Suppressor macrophage treated with lipopolysaccharide for 1 hour (primary cell): ENCODE measurements around the gene CHD2.
"Not testable (repeated sequence)": the region's sequence is repeated elsewhere in the genome, so short reads cannot be mapped to it uniquely, and the experiment has no call there.

ENCODE experiments used
- DNase-seq, 3 donors: peaks; one replicate each; pipeline ENCODE4 v3.0.0-alpha.2; 2020 to 2022

CHD2 gene

DNA sequence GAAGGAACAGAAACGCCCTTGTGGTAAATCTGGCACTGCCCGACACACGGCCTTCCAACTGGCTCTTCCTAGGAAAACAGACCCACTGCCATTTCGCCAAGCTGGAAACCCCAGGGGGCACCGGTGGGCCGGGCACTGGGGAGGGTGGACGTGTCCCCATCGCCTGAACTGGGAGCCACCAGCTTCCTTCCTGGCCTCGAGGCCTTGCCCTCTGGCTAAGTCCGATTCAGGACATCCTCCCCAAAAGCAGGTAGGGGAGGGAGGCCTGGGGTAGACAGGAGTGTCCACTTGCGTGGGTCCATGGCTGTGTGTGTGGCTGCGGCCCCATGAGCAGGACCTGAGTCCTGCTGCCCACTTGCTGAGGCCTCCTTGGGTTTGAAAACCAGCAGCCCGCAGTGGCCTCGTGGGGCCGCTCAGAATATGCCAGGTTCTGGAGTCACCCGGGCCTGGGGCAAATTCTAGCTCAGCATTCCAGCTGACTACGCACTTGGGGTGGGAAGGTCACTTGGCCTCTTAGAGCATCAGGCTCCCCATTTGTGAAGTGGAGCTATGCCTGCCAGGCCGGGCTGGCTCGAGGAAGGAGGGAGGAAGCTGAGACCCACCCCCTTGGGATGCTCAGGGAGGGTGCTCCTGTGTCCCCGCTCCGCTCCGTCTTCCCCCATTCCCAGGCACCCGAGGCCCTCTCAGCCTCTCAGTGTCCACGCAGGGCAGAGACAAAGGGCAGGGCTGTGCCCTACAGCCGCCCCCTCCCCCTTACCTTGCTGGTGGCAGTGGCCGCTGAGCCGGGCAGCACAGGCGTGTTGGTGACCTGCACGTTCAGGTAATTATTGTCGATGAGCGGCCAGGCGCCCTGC is 151.3 kb downstream of the CHD2 start:
- no peak for DNase-seq

DNA sequence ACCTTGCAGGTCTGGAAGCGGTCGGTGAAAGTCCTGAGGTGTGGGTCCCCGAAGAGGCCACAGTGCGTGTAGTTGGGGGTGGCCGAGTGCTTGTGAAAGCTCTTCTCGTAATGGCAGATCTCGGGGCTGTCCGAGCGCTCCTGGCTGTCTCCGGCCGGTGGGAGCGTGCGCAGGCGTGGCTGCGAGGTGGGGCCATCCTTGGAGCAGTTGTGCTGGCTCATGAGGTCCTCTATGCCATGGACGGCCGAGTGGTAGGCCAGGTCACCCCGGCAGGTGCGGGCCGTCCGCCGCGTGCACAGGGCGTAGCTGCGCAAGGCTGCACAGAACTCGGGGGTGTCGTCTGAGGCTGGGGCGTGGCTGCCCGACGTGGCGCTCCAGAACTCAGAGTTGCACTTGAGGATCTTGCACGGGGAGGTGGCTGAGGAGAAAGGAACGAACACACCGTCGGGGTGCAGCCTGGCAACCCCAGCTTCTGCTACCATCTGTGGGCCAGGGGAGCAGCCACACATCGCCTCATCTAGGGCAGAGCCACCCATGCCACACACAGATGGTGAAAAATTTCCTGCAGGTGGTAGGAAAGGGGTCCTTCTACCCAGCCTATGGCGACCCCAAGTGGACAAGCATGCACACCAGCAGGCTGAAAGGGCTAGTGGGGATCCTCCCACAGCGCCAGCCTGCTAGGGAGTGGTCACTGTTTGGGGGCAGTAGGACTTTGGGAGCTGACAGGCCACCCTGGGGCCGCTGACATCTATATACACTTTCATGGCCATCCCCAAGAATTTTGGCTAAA is 152.2 kb downstream of the CHD2 start:
- peak in 1 of 3 donors; percentile 36 for DNase-seq

DNA sequence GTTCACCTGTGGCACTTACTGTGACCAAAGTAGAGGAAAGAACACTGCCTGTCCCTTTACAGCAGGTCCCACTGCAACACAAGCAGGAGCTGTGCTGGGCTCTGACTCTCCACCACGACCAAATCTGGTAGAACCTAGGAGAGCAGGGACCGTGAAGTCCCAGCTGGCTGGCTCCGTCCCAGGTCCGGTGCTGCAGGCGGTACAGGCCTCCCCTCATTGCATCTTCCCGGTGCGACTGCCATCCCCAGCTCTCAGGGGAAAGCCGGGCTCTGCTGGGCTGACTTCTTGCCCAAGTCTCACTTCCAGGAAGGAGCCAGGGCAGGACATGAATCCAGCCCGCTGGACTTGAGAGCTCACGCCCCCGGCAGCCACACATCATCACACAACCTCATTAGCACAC is 155.1 kb downstream of the CHD2 start:
- no peak for DNase-seq

DNA sequence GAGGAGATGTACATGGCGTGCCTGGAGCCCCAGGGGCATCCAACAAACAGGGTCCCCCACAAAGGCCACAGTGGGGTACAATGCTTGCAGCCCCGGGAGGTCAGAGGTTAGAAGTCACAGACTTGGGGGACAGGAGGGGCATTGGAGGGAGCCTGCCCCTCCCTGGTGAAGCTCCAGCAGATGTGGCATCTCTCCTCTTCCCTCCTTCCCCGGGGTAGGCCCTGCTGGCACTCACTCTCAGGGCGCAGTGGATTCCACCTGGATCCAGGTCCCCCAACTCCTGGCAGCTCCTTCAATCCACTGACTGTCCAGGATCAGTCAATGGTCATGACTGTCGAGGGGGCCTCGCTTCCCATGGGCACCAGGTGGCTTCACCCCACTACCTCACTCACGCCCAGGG is 156.7 kb downstream of the CHD2 start:
- no peak for DNase-seq

DNA sequence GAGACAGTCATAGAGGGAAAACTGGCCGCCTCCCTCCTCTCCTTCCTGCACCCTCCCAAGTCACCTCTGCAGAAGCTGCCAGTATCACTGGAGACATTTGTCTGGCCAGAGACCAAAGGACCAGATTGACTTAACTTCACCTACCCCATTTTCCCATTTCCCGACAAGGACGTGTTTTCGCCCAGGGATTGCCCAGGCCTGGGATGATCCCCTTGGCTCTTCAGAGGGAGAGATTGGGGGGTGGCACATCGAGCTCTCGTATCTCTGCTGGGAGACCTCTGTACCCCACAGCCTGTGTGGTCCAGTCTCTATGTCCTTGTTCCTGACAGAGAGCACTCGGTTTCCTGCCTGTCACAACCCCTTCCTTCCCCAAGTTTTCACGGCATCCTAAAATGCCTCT is 157.5 kb downstream of the CHD2 start:
- DNase-seq, result no peak

DNA sequence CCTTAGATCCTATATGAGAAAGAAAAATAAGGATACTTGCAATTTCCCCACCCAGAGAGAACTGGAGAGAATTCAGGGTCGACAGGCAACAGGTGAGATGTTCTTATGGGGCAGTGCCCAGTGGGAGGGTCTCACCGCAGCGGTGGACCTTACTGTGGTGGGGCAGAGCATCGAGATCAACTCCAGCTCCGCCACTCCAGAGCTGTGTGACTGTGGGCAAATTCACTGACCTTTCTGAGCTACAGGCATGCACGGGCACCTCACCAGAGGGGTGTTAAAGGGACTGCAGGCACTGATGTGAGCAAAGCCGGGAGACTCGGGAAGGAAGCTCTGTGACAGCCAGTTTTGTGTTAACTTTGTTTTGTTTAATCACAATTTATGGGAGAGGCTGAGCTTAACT is 158.0 kb downstream of the CHD2 start:
- no peak for DNase-seq

DNA sequence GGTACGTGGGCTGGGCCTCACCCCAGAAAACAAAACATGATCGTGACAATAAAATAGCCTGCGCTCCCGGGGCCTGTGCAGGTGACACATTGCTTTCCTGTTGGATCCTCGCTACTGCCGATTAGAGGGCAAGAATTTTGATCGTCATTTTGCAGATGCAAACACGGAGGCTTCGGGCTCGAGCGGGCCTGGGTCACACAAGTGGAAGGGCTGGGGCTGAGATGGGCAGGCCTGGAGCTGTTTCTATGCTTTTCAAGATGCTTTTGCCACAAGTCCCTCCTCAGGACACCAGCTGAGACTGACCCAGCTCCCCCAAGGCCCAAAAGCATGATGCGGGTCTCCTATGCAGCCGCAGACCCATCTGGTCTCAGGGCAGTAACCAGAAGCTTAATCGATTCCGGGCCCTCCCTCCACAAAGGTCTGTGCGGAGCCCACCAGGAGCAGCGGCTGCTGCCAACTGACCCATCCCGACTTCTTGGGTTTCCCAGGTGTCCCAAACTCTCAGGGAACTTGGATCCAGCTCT is 158.8 kb downstream of the CHD2 start:
- no peak for DNase-seq

DNA sequence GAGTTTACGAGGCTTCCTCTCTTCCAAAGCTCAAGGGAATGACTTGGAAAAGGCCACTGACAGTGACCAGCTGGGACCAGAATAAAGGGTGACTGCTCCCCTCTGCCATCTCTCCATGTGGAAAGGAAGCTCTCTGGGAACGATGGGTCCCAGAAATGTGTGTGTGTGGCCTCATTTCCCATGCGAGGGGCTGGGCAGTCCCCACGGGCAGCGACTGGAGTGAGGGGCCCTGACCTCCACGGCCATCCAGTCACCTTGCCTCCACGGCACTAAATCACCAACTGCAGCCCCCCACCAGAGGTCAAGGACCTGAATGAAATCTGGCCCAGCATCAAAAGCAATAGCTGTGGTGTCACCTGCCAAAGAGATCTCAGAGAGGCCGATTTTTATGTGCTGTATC is 159.3 kb downstream of the CHD2 start:
- no peak for DNase-seq

DNA sequence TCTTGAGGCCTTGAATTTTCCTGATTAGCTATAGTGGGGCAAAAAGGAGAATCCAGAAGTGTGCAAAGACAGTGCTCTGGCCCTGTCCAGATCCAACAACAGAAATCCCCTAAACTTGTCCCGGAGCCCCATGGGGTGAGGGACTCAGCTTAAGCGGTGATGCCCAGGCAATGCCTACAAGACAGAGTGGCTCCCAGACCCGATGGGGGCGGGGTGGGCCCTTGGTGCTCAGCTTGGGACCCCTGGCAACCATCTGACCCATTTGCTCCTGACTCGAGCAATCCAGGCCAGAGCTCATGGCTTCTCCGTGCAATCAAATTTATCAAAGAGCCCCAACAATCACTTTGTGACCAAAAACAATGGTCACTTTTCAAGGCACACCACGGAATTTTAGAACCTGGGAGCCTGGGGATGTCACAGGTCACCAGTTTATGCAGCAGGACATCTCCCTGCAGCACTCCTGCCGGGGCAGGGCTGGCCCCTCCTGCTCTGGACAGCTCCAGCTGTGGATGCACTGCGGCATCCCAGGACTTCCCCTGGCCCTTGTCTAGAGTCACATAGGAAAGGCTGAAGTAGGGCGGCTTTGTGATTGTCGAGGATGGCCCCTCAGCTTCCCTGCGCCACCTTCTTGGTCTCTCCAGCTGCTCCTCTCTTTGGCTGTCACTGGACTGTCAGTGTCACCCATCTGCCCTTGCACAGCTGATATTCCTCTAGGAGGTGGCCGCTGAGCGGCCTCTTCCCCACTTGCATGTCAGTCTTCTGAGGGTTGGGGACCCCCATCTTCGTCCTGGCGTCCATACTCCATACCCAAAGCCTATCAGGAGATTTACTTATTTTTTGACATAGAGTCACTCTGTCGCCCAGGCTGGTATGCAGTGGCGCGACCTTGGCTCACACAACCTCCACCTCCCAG is 160.5 kb downstream of the CHD2 start:
- DNase-seq, result no peak

DNA sequence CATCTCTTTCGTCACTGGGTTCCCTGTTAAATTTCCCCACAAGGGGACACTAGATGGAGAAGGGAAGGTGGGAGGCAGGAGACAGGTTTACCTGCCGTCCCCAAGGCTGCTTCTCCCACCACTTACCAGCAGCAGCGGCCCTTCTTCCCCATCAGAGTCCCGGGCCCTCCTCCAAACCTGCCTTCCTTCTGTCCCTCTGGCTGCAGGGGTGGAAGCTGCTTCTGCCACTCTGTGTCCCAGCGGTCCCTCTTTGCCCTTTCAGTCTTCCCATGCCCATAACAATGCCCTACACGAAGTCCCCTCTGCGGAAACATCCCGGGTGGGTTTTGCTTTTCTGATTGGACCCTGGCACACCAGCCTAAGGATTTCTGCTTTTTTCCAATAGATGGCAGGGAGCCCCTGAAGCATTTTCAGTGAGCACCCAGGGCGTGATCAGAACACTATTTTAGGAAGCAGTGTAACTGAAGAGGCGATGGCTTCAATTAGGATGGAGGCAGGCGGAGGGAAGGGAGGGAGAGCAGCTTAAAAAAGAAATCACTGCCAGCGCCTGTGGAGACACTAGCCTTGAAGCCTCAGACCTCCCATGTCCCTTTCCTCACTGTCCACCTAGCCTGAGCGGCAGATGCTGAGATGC is 162.6 kb downstream of the CHD2 start:
- not testable (repeated sequence) for DNase-seq

DNA sequence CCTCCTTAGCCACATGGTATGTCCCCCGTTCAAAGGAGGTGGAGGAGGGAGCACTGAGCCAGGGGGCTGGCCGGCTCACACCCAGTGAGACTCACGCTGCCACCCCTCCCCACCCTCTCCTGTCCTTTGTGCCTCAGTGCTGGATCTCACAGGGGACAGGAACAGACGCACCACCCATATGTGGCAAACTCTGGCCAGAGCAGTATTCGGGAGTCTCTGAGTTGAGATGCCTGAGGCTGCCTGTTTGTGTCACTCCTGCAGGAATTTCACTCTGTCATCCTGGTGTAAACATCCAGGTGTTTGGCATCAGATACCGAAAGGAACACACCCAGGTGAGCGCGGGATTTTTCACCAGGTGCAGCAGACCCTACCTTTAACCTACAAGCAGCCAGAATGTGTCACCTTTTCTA is 163.1 kb downstream of the CHD2 start:
- no peak for DNase-seq

DNA sequence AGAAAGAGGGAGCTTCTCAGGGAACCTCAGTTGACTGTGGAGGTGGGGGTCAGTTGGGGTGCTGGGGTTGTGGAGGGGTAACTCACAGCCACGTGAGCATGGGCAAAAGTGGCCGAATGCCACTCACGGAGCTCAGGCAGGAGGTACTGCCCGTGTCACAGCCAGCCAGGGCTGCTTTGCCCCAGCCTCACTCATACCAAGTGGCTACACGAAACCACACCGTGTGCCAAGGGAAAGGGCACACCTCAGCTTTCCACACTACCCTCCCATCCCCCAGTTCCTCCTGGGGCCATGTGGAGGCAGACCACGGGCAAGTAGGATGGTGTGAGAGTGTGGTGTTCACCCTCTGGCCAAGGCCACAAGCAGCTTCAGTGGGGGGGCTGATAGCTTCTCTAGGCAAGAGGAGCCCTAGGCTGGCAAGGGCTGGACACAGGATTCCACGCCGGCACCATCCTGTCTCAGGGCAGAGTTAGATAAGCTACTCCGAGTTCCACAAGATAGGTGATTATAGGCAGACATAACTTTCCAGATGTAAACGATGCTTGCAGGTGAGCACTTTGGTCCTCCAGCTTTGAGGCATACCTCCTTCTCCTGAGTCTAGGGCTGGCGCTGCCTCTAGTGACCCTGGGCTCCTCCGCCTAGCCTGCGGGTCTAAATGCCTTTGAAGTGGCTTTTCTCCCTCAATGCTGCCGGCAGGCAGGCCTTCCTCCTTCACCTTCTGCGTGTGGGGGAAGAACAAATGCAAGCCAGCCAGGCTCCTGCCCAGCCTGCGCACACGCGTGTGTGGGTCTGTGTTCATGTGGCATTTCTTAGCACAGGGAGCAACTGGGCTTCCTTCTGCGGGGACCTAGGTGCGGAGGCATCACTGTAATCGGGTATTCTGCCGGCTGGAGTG is 163.9 kb downstream of the CHD2 start:
- DNase-seq, result no peak

DNA sequence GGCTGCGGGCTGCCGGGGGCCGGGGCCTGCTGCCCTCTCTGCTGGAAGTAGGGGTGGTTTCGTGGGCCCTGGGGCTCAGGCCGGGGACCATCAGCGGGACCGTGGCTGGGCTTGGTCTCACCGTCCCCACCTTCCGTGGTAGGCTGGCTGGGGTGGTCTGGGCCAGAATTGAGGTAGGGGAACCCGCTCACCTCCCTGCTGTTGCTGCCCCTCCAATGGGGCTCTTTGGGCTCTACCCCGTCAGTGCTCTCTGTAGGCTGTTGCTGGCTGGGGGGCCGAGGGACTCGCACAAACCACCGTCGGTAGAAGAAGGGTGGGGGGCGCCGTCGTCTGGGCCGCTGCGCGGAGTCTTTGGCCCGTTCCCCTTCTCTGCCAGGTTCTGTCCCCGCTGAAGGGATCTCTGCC is 165.5 kb downstream of the CHD2 start:
- no peak for DNase-seq

DNA sequence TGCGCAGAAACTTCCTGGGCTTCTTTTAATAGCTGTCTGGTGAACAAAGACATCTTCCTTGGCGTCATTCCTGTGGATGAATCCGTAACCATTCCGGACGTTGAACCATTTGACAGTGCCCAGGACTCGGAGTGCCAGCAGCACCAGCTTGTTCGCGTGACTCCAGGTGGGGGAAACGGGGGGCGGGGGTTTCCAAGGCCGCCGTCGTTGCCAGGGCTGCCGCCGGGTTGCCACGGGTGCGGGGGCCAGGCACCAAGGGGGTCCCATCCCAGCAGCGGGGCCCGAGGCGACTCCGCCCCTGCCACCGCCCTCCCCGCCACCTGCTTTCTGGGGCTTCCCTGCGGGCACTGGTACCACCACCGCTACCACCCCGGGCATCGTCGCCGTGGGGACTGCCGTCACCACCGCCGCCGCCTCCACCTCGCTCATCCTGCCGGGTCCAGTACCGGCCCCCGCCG is 166.1 kb downstream of the CHD2 start:
- DNase-seq, result no peak

DNA sequence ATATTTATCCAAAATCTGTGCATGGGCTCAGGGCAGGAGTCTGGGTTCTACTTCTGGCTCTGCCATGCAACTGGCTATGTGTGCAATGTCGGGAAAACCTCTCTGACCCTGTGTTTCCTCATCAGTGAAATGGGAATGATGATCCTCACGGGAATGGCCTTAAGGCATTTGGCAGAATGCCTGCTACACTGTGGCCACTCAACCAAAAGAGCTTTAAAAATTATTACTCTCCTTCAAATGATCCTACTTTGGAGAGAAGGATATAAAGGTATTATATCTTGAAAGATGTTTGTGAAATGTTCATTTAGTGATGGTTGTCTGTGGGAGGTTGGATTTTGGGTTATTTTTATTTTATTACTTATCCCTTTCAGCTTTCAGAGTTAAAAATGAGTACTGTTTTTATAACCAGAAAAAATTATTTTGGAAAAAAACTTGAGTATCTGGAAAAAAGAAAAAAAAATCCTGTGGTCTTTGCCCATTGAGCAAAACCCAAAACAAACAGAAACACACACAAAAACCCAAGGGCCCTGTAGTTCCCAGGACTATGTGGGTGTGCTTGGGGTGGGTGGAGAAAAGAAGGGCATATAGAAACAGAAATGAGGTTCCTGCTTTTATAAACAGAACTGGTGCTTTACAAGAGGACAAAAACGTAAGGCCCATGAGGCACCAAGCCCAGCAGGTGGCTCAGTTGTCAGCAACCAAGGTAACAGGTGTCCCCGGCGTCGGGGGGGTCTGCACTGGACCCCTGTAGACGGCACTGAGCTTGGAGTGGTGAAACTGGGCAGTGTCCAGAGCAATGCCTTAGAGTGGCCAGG is 166.9 kb downstream of the CHD2 start:
- DNase-seq, result peak in 2 of 3 donors; percentile 14 to 31

DNA sequence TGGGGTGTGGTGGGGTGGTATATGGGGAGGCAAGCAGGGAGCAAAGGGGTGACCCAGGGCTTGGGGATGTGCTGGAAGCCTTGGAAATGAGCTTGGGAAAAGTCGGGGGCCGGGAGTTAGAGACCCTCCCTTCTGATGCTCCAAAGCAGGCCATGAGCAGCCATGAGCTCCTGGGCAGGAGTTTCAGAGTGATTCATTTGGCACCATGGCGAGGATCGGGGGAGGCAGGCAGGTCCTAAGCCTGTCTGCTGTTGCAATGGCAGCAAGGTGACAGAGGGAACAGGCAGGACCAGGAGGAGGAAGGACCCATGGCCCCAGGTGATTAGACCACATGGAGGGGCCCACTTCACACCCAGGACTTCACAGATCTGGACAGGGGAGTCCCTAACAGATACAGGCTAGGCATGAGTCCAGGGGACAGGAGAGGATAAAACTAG is 167.5 kb downstream of the CHD2 start:
- DNase-seq, result no peak

DNA sequence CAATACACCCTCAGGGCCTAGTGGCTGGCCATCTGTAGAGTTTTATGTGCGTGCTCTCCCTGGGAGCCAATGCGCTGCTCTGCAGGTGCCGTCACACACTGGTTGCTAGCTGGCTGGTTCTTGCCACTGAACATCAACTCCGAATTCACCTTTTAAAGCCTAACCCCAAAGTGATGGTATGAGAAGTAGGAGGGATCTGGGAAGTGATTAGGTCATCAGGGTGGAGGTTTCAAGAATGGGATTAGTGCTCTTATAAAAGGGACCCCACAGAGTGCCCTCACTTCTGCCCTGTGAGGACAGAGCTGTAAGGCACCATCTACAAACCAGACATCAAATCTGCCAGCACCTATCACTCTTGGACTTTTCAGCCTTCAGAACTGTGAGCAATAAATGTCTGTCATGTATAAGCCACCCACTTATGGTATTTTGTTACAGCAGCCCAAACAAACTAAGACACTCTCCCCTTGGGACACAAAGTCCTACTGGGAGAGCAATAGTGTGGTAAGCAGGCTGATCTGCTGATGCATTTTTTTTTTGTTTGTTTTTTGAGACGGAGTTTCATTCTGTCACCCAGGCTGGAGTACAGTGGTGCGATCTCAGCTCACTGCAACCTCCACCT is 168.6 kb downstream of the CHD2 start:
- DNase-seq, result no peak

DNA sequence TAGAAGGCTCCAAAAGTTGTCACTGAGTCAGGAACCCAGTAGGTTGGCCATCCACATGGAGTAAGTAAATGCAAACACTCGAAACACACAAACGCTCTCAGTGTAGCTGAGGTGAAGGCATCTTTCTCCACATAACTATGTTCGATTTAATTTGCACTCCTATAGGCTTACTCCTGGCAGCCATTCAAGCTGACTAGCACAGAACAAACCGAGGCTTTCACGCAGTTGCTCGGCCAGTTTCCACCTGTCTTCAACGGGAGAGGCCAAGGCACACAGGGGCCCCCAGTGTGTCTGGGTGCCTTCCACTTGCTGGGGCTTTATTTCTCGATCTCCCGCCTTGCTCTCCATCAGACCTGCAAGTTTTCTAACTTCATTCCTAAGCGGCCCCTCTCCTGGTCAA is 170.0 kb downstream of the CHD2 start:
- no peak for DNase-seq

DNA sequence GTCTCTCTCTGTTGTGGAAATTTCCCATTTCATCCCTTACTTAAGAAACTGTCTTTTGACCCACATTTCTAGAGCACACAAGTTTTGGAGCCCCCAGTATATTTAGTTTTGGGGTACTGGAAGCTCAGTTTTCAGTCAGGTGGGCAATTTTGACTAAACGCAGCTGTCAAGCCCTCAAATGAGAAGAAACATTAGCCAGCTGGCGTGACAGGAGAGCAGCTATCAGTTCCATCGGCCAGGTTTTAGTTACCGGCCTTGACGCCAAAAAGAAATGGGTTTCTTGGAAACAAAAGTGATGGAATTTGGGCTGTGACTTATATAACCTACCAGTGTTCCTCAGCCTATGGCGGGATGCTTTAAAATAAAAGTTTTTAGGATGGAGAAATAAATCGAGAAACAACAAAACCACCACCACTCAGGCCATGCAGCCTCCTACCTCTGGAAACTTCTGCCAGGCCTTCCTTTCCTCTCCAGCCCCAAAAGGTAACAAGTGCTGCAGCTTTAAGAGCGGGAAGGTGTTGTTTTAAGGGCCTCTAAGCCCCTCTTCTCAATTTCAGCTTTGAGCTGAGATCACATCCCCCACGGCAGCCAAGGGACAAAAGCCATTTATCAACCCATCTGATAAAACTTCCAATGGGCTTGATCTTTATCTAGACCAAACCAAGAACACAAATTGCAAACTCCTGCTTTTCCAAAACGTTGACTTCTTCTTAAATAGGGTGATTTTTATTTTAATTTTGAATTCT is 170.6 kb downstream of the CHD2 start:
- no peak for DNase-seq
